Myocyte (in vitro differentiated cells): ENCODE results near the gene UST. TPM values are rescaled to one million over a fixed set of nuclear protein-coding genes. Genes with fewer than 3 reads are reported as not detected.

Experiments used
- DNase-seq: peaks from one replicate; pipeline ENCODE4 v3.0.0-alpha.2; 2012; ENCODE audit warnings: low read depth
- polyA plus RNA-seq: library from polyadenylated mRNA; unstranded; fragments of >200 nt; gene quantifications from one replicate; pipeline ENCODE4 v1.2.1, GENCODE V29; 2012; ENCODE audit warnings: missing spikeins
- total RNA-seq: library from RNA; depleted of rRNA; stranded (reverse); fragments of >200 nt; gene quantifications from 2 replicates; pipeline ENCODE4 v1.2.3, GENCODE V29; 2014

UST gene, protein sequence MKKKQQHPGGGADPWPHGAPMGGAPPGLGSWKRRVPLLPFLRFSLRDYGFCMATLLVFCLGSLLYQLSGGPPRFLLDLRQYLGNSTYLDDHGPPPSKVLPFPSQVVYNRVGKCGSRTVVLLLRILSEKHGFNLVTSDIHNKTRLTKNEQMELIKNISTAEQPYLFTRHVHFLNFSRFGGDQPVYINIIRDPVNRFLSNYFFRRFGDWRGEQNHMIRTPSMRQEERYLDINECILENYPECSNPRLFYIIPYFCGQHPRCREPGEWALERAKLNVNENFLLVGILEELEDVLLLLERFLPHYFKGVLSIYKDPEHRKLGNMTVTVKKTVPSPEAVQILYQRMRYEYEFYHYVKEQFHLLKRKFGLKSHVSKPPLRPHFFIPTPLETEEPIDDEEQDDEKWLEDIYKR
- 8.0 and 10.7 TPM in 2 replicates for total RNA-seq
- 2.8 TPM for polyA plus RNA-seq

DNA sequence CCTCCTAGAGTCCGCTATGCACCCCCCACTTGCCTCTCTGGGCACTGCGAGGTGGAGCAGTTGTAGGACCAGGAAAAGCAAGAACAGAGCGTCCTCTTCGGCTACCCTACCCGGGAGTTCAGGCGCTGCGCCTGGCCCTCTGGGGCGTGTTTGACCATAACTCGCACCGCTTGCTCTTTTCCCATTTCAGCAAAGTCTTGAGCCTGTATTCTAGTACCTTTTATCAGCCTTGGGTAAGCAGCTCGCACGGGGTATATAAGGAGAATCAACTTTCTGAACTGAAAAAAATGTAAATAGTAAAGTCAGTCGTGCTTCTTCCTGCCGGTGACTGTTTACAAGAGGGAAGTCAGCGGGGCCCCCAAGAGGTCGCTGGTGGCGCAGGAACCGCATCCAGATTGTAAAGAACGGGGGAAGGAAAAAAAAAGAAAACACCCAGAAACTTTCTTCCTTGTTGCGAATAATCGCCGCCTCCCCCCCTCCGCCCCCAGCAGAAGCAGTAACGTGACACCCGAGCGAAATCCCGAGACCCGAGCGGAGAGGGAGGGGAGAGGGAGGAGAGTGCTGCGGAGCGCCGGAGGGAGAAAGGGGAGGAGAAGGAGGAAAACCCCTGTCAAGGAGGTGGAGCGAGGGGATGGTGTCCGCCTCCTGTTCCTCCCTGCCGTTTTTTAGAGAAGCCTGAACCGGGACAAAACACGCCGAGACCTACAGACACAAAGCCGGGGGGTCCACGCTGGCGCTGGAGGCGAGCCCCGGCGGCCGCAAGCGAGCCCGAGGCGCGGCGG lies at the start of gene UST:
Gene UST, plus strand, starts transcription at position 668 of the 782 bp plus-strand sequence. CDS start 401 bp downstream, outside the sequence.
- DNase-seq, result peak; percentile 91

DNA sequence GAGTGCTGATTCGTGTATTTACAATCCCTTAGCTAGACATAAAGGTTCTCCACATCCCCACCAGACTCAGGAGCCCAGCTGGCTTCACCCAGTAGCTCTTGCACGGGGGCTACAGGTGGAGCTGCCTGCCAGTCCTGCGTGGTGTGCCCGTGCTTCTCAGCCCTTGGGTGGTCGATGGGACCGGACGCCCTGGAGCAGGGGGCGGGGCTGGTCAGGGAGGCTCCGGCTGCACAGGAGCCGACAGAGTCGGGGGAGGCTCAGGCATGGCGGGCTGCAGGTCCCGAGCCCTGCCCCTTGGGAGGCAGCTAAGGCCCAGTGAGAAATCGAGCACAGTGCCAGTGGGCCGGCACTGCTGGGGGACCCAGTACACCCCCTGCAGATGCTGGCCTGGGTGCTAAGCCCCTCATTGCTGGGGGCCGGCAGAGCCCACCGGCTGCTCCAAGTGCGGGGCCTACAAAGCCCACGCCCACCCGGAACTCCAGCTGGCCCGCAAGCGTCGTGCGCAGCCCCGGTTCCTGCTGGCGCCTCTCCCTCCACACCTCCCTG lies 48.9 kb upstream of the UST start:
- DNase-seq, result no peak

DNA sequence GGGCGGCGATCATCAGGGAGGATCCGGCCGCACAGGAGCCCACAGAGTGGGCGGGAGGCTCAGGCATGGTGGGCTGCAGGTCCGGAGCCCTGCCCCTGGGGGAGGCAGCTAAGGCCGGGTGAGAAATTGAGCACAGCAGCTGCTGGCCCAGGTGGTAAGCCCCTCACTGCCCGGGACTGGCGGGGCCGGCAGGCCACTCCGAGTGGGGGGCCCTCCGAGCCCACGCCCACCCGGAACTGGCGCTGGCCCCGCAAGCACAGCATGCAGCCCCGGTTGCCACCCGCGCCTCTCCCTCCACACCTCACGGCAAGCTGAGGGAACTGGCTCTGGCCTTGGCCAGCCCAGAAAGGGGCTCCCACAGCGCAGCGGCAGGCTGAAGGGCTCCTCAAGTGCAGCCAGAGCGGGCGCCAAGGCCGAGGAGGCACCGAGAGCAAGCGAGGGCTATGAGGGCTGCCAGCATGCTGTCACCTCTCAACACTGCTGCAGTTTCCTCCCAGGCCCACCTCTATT lies 48.1 kb upstream of the UST start:
- no peak for DNase-seq

DNA sequence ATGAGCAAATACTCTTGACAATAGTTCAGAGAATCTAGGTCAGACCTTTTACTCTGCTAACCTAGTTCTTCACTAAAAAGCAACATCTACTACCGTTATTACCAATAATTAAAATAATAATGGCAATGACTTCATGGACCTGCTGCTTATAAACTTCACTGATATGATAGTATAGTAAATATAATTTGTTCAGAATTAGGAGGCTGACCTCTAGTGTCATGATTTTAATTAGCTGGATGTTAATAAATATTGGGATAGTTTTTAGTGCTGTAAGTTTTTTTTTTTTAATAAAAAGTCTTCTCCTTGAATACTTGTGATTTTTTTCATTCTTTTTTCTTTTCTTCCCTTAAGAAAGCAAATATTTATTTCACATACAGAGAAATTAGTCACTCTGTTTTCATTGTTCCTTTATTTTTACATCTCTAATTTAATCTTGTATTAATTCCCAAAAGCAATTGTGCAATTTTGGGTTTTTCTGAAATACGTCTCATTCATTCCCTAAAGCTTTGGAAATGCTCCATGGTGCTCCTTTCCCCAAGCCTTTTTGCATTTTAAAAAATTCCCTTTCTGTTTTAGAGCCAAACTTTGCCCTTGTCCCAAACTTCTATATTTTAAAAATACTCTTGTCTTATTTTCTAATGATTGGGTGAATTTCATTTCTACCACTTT lies 46.6 kb upstream of the UST start:
- DNase-seq, result no peak

DNA sequence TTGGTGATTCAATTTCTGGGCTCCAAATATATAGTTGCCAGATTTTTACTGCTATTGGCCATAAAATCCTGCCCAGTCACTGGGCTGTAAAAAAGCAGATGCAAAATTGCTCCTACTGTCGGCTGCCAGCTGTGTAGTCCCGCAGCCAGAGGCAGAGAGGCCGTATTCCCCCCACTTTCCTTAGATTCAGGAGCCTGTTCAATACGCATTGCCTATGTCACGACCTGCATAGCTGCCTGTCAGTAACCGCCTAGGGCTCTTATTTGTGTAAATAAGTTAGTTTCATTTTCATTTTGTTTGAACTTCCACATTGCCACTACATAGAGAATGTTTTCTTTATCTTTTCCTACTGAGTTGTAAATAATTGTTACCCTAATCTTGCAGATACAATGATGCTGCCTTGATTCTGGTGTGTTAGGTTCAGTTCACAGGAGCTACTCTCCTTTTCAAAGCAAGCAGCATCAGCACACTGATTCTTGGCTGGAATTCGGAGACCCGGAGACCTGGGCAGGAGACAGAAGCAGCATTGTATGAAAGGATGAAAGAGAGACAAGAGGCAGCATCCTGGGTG lies 46.0 kb upstream of the UST start:
- DNase-seq, result peak; percentile 11

DNA sequence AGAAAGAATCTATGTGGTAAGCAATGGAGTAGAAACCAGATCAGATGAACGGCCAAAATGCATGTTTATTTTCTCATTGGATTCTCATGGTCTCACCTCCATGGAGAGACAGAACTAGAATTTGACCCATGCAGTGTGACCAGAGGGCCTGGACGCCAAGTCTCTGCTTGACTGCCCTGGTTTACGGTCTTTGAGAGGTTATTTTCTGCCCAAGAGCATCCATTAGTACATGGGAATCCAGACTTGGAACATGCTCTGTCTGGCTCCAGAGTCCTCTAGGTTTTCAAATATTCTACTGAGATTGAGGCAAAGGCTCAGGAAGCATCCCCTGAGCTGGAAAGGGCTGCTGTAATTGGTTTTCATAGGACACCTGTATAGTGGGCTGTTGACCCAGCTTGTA lies 45.5 kb upstream of the UST start:
- DNase-seq, result no peak

DNA sequence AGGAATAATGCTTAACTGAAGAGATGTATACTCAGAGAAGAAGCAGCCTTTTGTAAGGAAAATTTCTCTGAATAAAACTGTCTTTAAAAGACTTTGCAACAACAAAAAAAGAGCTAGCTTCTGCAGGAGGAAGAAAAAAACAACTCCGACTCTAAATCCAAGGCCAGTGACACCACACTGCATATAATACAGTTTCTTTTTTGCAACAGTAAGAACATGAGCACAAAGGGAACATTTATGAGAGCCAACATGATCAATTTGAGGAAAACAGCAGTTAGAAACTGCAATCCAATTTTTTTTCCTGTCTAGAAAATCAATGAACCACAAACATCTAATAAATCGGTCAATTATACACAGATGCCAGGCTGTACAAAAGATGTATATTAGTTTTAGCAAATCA lies 42.9 kb upstream of the UST start:
- DNase-seq, result no peak

DNA sequence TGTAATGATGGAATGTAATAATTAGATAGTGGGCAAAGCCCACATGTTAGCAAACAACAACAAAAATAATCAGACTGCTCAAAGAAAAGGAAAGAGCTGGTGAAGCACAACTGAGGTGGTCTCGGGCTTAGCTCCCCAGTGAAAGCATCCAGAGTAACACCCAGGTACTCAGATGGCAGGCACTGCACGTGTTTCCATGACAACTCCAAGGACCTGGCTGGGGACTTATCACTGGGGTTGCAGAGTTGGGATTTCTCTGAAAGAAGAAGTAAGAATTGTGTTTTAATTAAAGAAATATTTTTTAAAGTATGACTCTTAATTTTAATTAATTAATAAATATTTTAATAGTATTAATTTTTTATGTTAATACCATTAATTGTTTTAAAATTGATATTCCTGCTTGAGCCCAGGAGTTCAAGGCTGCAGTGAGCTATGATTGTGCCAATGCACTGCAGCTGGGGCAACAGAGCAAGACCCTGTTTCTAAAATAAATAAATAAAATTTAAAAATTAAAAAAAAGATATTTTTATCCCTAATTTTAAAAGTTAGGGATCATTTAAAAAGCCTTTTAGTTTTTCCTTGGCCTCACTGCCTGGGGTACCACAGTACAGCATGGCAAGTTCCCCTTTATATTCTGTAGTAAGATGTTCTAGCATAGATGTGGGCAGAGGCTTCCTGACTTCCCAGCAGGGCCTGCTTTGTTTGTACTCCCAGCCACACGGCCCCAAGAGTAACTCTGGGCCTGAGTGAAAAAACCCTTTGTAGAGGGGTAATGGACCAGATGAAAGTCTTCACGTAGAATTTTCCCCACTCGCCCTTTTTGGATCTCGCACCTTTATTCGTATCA lies 42.2 kb upstream of the UST start:
- DNase-seq, result no peak

DNA sequence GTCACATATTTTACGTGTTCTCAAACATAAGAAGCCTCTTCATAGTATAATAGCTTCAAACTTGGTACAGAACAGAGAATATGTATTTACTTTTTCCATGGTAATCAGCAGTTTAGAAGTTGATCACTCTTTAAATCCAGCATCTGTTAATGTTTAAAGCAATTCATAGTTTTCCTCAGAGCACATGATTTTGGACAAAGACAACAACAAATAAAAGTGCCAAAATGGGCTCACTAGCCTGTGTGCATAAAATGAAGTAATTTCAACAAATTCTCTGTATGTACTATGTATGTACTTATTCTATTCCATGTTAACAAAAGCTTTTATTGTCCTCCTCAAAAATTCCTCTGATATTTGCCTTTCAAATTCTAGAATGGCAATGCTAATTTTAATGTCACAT lies 38.1 kb upstream of the UST start:
- DNase-seq, result no peak

DNA sequence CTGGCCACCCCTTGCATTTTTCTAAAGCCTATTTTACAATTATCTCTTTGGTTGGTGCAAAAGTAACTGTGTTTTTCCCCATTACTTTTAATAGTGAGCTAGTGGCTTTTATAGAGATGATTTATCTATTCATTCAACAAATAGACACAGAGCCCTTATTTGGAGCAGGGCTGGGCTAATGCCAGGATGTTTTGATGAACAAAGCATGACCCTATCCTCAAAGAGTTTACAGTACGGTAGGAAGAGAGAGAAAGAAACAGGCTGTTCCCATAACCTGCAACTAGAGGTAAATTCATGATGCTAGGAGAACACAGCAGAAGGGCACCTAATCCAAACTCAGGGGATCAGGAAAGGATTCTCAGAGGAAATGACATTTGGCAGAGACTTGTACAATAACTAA lies 37.3 kb upstream of the UST start:
- DNase-seq, result no peak

DNA sequence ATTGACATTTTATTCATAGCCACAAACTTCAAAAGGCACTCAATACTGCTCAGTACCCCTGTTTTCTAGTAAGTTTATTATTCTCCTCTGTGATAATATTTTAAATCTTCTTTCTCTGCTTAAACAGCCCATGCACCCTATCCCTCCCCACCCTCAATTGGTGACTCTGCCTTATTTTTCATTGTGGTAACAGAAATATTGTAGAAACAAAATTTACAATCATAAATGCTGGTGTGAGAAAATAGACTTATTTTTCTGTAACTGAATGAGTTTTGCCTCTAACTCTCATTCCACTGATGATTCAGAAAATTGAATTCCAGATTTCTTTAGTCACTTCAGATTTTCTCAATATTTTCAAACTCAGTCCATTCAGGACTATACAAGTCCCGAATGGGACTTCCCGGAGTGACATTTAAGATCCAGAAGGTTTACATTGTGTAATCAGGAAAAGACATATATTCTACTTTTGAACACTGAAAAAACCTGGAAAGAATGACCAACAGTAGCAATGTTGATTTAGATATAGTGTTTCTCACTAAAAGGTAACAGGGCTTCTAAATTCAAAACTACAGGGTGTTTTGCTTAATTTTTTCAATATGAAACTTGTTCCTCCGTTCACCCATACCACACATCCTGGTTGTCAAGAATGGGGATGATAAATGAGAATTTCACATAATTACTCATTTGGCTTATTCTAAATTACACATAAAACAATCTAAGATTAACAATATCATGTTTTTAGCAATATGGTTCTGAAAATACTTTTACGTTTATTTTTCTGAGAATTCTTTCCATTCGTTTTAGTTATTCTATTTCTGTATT lies 34.8 kb upstream of the UST start:
- DNase-seq, result no peak

DNA sequence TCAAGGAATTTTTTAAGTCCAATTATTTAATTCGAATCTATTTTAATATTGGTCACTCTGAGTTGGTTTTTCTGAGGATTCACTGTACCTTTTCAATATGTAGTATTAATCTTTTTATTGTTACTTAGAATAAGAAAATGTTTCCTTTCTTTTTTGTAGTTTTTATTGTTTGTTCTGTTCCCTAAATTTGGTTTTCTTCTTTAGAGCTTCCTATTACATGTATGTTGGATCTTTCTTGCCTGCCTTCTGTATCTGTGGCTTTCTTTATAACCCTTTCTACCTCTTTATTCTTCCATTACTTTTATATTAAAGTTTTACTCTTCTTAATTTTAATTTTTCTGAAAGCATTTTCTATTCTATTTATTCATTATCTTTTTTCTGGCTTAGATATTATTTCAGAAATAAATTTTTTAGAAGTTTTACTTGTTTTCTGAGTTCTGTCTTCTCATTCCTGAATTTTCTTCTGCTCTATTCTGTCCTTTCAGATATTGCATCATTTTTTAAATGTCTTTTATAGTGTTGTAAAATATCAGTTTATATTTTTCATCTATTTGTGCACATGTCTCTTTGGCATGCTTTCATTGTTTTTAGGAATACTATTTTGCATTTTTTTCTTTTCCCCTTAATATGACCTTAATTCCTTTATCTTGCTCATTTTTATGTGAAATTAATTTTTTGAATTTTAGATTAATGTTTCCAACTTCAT lies 33.6 kb upstream of the UST start:
- no peak for DNase-seq

DNA sequence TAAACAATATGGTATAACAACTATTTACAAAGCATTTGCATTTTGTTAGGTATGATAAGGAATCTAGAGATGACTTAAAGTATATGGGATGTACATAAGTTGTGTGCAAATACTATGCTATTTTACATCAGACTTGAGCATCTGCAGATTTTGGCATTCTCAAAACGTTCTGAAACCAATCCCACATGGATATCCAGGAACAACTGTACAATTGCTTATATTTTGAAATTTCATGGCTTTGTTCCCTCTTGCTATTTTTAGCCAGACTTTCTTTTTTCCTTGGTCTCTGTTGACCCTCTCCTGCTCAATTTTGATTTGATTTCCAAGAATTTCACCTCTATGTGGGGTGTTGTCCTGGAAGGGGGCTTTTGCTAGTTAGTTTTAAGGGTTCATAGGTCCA lies 32.9 kb upstream of the UST start:
- DNase-seq, result no peak

DNA sequence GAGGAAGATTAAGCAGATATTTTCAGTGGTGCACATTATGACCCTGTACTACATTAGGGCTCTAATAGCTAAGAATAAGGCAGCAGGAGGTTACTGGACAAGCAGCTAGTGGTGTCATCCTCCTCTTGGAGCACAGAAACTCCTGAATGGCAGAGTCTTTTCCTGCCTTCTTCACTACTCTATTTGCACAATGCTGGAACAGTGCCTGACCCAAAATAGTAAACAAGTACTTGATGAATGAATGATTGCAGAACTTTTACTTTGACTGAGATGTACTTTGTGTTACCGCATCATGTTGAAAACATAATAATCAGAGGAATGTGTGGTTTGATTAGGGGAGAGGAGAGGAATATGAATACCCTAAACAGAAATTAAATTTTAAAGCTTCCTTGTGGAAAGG lies 30.0 kb upstream of the UST start:
- DNase-seq, result no peak

DNA sequence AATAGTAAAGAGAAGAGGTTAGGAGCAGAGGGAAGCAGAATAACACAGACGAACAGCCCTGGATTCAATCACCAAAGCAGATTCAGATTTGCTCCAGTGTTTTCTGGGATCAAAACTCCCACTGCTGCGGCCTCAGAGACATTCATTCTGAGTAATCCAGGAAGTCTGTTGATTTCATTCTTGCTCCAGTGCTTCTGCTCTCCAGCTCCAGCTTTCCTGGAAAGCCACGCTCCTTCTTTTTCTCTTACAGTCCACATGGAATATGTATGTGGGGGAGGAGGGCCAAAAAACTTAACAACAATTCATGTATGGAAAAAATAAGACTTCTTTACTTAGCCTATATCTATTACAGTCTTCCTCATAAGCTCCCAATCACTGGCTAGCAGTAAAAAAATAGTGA lies 26.4 kb upstream of the UST start:
- no peak for DNase-seq

DNA sequence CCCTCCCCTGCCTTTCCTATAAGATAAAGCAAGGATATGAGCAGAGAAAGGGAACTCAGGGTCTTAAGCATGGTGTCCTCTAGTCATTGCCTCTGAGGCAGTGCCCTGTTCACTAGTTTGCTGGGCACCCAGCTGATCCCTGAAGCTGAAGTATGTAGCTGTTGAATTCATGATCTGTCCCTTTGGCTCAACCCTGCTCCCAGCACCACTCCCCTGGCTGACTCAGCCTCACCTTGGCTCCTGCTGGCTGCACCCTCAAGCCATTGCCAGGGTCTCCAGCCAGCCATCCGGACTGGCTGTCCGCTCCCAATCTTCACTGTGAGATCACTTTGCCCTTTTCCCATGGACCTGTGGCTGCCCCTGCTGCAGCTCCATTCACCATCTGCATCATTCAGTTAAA lies 25.9 kb upstream of the UST start:
- DNase-seq, result no peak

DNA sequence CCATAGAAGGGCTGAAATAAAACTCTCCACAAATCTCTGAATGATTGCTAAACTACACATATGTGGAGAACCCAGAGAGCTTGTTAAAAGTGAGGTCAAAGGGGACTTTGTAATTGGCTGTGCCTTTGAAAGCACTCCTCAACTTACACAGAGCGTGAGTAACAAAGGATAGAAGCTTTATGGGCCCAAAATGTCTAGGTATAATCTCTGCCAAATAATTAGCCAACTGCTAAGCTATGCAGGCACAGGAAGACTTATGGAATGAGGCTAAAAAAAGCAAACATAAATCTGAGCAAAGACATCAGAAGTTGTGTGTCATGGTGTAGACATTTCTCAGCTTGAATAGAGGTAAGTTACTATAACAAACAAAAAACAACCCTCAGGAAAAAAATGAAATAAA lies 23.3 kb upstream of the UST start:
- DNase-seq, result no peak

DNA sequence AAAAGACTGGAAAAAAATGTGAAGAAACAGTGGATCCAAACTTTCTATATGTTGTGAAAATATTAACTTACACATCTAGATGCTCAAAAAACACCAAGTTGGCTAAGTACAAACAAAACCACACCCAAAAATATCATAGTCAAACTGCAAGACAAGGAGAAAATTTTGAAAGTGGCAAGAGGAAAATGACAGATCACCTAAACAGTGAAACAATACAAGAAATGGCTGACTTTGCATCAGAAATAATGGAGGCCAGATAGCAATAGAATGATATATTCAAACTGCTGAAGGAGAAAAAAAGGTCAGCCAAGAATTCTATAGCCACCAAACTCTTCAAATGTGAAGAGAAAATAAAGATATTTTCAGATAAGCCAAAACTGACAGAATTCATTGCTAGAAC lies 22.4 kb upstream of the UST start:
- DNase-seq, result no peak

DNA sequence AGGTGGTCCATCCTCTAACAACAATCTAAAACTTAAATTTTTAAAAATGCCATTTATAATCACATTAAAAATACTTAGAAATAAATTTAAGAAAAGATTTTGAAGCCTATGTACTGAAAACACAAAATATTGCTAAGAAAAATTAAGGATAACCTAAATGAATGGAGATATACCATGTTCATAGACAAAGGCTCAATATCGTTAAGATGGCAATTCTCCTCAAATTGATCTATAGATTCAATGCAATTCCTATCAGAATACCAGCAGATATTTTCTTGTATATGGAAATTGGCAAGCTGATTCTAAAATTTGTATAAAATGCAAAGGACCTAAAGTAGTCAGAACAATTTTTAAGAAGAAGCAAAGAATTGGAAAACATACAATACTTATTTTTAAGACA lies 19.7 kb upstream of the UST start:
- DNase-seq, result no peak
